Measurements from ENCODE around the gene TMEM140.
"Not testable (repeated sequence)": the region's sequence is repeated elsewhere in the genome, so short reads cannot be mapped to it uniquely, and the experiment has no call there.

Gene TMEM140

GRCh38 chr7:135159359-135160085 is 11.7 kb downstream of the TMEM140 start:
- DNase-seq: no peak

GRCh38 chr7:135160098-135160857 is 12.4 kb downstream of the TMEM140 start:
- no peak for DNase-seq

- DNase-seq: no peak
These were observed 13.2 kb downstream of the TMEM140 start for GRCh38 chr7:135160858-135161653.

- DNase-seq: no peak
These were observed 13.8 kb downstream of the TMEM140 start for GRCh38 chr7:135161669-135162068.

GRCh38 chr7:135162382-135163001 is 14.6 kb downstream of the TMEM140 start:
- no peak for DNase-seq

GRCh38 chr7:135164357-135165061 is 16.6 kb downstream of the TMEM140 start:
- DNase-seq: no peak

- no peak for DNase-seq
These were observed 18.0 kb downstream of the TMEM140 start for GRCh38 chr7:135165862-135166261.

- no peak for DNase-seq
These were observed 18.6 kb downstream of the TMEM140 start for GRCh38 chr7:135166338-135166990.

GRCh38 chr7:135167365-135167917 is 19.6 kb downstream of the TMEM140 start:
- no peak for DNase-seq

- peak in 1 of 2 donors; percentile 15 for DNase-seq
These were observed 20.1 kb downstream of the TMEM140 start for GRCh38 chr7:135168001-135168400.

GRCh38 chr7:135168489-135169140 is 20.7 kb downstream of the TMEM140 start:
- DNase-seq: no peak

GRCh38 chr7:135169141-135169963 is 21.5 kb downstream of the TMEM140 start:
- DNase-seq: no peak

- DNase-seq: no peak
These were observed 22.0 kb downstream of the TMEM140 start for GRCh38 chr7:135169964-135170273.

- peak; percentile 91 for DNase-seq
These were observed 22.6 kb downstream of the TMEM140 start, which contains the start of gene CYREN for GRCh38 chr7:135170274-135170997. TSS of gene CYREN (minus strand) at chr7:135170707. CDS start at chr7:135168922, 1,785 bp downstream.

GRCh38 chr7:135170998-135171481 is 23.2 kb downstream of the TMEM140 start:
- DNase-seq: not testable (repeated sequence)

GRCh38 chr7:135171581-135172291 is 23.9 kb downstream of the TMEM140 start:
- DNase-seq: peak; percentile 36 to 44

GRCh38 chr7:135173916-135174315 is 26.0 kb downstream of the TMEM140 start:
- not testable (repeated sequence) for DNase-seq

- no peak for DNase-seq
These were observed 27.1 kb downstream of the TMEM140 start for GRCh38 chr7:135174941-135175340.
